Retinal pigment epithelial cell (primary cell): Measurements from ENCODE around the gene NBEA.

Experiments
- DNase-seq: peaks from one replicate; pipeline ENCODE4 v3.0.0-alpha.2; 2010; ENCODE audit warnings: low read depth
- H3K4me3 ChIP-seq: 2 replicates; pipeline ENCODE4 v1.5.1; 2011; ENCODE audit warnings: mild to moderate bottlenecking, low read length, control low read depth, moderate library complexity
- CTCF ChIP-seq: conservative IDR thresholded peaks from 2 replicates; pipeline ENCODE4 v1.5.1; 2011; ENCODE audit warnings: low read depth, low read length, control low read depth, inconsistent platforms

Gene NBEA

GRCh38 chr13:35716729-35717128 is 774.7 kb downstream of the NBEA start:
- H3K4me3 ChIP-seq, result no peak overlapping the region
- no peak for TF ChIP-seq CTCF
- DNase-seq, result no peak

- H3K4me3 ChIP-seq, result no peak overlapping the region
- TF ChIP-seq CTCF, result no peak
- DNase-seq, result no peak
Measured at GRCh38 chr13:35718084-35718483, 776.0 kb downstream of the NBEA start.

- TF ChIP-seq CTCF, result no peak
Measured at GRCh38 chr13:35720290-35720689, 778.2 kb downstream of the NBEA start.

GRCh38 chr13:35720690-35721554 is 778.9 kb downstream of the NBEA start:
- TF ChIP-seq CTCF, result peak; percentile 96
- H3K4me3 ChIP-seq, result peak overlapping the region; percentile 37
- no peak for DNase-seq

More at GRCh38 chr13:35720290-35720689, 778.2 kb downstream of the NBEA start:
- no peak for DNase-seq
- no peak overlapping the region for H3K4me3 ChIP-seq
